TTC549 (cell line): ENCODE data around the gene SH3RF1.
A peak's percentile ranks its signal among the peaks of the same experiment; 100 is the strongest.
"Not testable (repeated sequence)": the region's sequence is repeated elsewhere in the genome, so short reads cannot be mapped to it uniquely, and the experiment has no call there.

Source experiments
- FAIRE-seq: peaks from 2 replicates; lab custom pipeline; 2012; peaks lifted over from hg19 to GRCh38; lab: Jason Lieb, UNC

SH3RF1 gene

GRCh38 chr4:169200361-169201030, 70.3 kb downstream of the SH3RF1 start:
- no peak for FAIRE-seq

DNA sequence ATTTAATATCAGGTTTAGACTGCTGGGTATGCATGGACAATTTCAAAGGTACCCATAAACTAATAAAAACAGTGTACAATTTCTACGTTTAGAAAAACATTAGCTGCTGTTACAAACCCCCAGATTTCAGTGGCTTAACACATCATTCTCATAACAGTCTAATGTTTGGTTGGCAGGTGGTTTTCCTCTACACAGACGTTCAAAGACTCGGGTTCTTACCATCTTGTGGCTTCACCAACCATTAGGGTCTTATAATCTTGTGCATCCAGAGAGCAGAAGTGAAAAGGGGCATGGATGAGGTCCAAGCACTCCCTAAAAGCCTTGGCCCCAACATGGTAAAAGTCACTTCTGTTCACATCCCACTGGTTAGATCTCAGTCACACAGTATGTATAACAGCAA, 71.6 kb downstream of the SH3RF1 start:
- no peak for FAIRE-seq

DNA sequence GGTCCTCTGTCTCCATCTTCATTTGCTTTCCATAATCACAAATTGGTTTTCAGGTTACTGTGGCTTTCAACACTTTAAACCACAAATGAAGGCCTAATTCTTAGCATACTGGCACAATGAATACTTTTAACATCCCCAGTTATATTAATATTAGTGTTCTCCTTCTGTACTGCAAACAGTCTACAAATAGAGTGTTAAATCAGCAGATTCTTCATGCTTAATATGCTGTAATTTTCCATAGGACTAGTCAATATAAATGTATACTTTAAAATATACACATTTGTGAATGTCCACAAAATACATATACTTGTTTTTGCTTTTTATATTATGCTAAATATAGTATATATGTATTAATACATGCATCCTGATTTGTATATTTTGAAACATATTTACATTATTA, 72.6 kb downstream of the SH3RF1 start:
- FAIRE-seq = peak; percentile 3

DNA sequence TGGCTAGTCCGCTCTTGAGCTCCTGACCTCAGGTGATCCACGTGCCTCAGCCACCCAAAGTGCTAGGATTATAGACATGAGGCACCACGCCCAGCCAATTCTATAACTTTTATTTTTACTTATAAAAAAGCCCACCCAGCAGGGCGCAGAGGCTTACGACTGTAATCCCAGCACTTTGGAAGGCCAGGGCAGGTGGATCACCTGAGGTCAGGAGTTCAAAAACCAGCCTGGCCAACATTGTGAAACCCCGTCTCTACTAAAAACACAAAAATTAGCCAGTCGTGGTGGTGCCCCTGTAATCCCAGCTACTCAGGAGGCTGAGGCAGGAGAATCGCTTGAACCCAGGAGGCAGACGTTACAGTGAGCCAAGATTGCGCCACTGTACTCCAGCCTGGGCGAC, 73.5 kb downstream of the SH3RF1 start:
- FAIRE-seq = not testable (repeated sequence)

DNA sequence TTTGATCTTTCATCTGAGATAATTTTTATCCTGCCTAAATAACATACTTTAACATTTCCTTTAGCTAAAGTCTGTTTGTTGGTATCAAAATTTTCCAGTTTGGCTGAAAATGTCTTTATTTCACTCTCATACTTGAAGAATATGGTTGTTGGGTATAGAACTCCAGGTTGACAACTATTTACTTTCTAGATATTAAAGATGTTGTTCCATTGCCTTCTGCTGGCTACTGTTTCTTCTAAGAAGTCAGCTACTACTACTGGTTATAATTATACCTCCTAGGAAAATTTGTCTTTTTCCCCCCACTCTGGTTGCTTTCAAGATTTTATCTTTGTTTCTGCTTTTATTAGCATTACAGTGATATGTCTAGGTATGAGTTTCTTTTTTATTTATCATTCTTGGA, 75.7 kb downstream of the SH3RF1 start:
- FAIRE-seq = no peak

GRCh38 chr4:169189968-169190367, 80.8 kb downstream of the SH3RF1 start:
- not testable (repeated sequence) for FAIRE-seq

DNA sequence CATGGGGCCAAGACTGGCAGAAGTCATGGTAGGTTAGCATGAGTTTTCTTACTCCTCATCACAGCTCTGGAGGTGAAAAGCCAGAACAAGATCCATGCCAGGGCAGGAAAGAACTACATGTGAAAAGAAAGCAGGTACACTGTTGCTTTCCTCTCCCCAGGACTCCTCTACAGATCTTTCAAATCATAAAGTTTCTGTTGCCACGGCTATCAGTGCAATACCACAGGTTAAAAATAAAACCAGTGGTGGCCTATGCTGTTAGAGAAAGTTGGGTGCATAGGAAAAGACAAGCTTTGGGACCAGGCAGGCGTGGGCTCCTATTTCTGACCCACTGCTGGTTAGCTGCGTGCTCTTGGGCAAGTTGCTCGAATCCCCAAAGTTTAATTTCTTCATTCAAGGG, 81.4 kb downstream of the SH3RF1 start:
- no peak for FAIRE-seq

DNA sequence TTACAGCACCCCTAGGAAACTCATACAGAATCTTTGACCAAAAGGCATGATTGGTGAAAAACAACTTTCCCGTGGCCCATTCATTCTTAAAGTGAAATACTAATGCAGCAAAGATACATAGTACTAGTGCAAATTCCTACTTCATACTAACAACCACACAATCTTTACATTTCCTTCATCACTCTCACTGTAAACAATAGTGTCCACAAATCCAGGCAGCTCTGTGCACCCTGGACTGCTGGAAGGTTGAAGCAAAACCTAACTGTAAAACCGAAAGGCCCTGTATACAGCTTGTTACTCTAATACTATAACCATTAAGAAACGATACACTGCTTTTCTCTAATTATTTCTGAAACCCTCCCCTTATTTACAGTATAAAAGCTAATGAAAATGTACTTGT, 82.6 kb downstream of the SH3RF1 start:
- no peak for FAIRE-seq

DNA sequence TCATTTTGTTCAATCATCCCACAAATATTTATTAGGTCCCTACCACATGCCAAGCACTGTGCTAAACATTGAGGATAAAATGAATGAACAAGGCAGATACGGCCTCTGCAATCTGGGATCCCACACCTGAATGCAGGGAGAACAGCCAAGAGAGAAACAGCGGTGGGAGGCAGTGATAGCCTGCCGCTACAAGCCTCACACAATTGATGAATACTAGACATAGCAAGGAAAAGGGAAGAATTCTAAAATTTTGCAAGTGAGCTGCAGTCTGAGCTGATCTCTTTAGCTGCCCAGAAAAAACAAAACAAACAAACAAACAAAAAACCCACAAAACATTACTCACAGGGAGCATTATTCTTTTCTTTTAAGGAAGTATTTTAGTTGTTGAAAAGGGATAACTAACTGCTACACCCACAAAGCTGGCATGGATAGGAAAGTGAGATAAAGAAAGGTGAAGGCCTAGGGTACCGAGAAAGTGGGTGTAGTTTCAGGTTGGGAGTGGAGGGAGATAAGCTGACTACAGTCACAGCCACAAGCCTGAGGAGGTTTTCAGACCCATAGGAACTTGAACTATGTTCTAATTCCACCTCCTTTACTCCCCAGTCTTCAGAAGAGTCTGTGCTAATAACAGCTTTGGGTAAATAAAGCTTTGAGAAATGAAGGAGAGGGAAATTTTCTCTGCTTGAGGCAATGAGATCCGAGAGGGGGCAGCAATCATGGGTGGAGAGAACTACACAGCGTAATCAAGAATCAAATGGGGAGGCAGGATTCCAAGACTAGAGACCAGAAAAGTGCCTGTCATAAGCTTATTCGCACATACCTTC, 85.4 kb downstream of the SH3RF1 start:
- FAIRE-seq = no peak

- no peak for FAIRE-seq
Measured at GRCh38 chr4:169184686-169185085, 86.1 kb downstream of the SH3RF1 start.

DNA sequence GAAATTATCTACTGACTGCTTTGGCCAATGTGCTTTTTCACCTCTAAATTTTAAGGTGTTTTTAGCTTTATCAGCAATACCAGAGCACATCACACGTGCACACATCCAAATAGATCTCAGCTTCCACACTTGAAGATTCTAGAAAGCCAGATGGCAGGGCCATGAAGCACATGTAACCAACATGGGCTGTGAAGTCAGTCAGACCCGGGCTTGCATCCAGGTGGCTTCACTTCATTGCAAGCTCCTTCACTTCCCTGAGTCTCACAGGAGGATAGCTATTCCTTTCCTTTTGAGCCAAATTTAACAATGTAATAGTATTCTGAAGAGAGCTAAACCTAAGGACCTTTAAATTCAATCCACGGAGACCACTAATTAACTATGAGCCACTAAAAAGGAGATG, 86.5 kb downstream of the SH3RF1 start:
- FAIRE-seq = no peak

- no peak for FAIRE-seq
Measured at GRCh38 chr4:169183581-169183980, 87.2 kb downstream of the SH3RF1 start.

DNA sequence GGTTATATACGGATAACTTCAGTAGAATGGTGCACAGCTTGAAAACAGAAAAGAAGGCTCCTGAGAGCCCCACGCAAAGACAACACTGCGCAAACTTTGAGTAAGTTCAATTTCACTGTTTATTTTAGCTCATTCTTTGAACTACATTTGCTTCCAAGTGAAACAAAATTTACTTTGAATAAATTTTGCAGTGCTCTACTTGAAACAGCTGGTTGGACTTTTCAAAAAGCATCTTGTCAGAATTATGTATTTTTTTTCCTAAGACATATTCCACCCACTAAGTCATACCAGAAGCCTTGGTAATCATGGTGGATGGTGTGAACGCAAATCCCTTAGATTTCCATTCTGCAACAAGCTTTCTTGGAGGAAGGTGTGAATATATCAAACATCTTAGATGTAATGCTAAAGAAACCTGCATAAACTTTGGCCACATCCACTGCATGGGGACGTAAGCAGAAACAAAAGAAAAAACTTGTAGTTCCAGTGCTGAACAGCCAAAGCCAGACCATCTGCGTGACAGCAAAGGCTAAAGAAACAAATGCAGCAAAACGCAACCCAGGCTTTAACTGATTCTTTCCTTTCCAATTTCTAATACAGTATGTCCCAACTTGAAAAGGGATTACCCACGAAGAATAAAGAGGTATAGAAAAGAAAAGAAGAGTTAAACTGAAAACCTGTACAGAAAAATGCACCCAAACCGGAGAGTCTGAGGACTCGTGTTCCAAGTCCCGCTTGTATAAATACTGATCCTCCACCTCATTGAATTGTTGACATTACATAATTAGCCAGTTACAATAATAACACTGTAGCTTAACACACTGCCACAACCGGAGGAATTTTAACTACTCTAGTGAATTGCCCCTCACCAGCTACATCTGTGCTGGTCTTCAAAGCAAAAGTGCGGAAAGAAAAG, 90.9 kb downstream of the SH3RF1 start:
- no peak for FAIRE-seq

DNA sequence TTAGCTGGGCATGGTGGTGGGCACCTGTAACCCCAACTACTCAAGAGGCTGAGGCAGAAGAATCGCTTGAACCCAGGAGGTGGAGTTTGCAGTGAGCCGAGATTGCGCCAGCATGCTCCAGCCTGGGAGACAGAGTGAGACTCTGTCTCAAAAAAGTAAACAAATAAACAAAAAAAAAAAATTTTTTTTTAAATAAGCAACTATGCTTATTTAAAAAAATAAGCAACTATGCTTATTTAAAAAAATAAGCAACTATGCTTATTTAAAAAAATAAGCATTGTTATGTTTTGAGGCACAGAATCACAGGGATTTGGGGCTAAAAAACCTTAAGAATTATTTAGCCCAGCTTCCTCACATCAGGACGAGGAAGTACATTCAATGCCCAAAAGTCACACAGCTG, 92.7 kb downstream of the SH3RF1 start:
- FAIRE-seq = not testable (repeated sequence)

GRCh38 chr4:169175476-169175875, 95.3 kb downstream of the SH3RF1 start:
- no peak for FAIRE-seq

GRCh38 chr4:169175035-169175434, 95.7 kb downstream of the SH3RF1 start:
- FAIRE-seq = no peak

- no peak for FAIRE-seq
Measured at GRCh38 chr4:169174247-169174646, 96.5 kb downstream of the SH3RF1 start.

- FAIRE-seq = no peak
Measured at GRCh38 chr4:169167957-169168858, 102.5 kb downstream of the SH3RF1 start.

GRCh38 chr4:169164669-169165415, 105.9 kb downstream of the SH3RF1 start:
- FAIRE-seq = no peak

GRCh38 chr4:169163947-169164668, 106.6 kb downstream of the SH3RF1 start:
- no peak for FAIRE-seq
